ENCODE results near the gene TBC1D8. TPM values are rescaled to one million over a fixed set of nuclear protein-coding genes. Genes with fewer than 3 reads are reported as not detected.

TBC1D8 gene
- total RNA-seq, 1 donor = 13.4 TPM

- no peak for DNase-seq (ENCODE audit: low read depth)
- H3K4me3 ChIP-seq (ENCODE audit: low read depth, low read length) = no peak overlapping the region
- TF ChIP-seq CTCF (IDR thresholded peaks at IDR 0.05; ENCODE audit: insufficient read depth, low read depth, low read length) = no peak
These were observed 3.2 kb downstream of the TBC1D8 start for GRCh38 chr2:101147971-101148370.

DNA sequence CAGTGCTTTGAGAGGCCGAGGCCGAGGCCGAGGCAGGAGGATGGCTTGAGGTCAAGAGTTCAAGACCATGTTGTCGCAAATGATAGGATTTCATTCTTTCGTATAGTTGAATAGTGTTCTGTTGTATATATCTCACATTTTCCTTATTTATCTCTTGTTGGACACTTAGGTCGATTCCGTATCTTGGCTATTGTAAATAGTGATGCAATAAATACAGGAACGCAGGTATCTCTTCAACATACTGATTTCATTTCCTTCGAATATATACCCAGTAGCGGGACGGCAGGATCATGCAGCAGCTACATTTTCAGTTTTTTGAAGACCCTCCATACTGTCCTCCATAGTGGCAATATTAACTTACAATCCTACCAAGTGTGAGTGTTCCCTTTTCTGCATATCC is 4.1 kb downstream of the TBC1D8 start:
- H3K4me3 ChIP-seq (ENCODE audit: low read depth, low read length) = no peak overlapping the region
- TF ChIP-seq CTCF (IDR thresholded peaks at IDR 0.05; ENCODE audit: insufficient read depth, low read depth, low read length) = no peak
- no peak for DNase-seq (ENCODE audit: low read depth)

GRCh38 chr2:101146535-101146934 is 4.6 kb downstream of the TBC1D8 start:
- no peak for DNase-seq (ENCODE audit: low read depth)
- H3K4me3 ChIP-seq (ENCODE audit: low read depth, low read length) = no peak overlapping the region
- TF ChIP-seq CTCF (IDR thresholded peaks at IDR 0.05; ENCODE audit: insufficient read depth, low read depth, low read length) = no peak

- TF ChIP-seq CTCF (IDR thresholded peaks at IDR 0.05; ENCODE audit: insufficient read depth, low read depth, low read length) = no peak
- DNase-seq (ENCODE audit: low read depth) = no peak
These were observed 5.8 kb downstream of the TBC1D8 start for GRCh38 chr2:101145406-101145805.

DNA sequence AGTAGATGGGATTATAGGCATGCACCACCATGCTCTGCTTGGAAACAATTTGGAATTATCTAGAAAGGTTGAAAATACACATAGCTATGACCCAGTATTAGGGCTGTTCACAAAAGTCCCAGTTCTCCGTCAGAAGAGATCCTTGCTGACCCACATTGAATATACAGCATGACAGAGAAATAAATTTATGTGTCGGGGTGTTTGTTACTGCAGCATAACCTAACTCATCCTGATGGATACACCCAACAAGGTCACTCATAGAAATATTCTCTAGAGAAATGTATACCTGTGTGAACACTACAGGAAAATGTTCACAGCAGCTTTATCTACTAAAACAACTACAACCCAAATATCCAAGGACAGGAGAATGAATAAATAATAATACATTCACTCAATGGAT is 9.0 kb downstream of the TBC1D8 start:
- DNase-seq (ENCODE audit: low read depth) = no peak
- H3K4me3 ChIP-seq (ENCODE audit: low read depth, low read length) = no peak overlapping the region
- no peak for TF ChIP-seq CTCF (IDR thresholded peaks at IDR 0.05; ENCODE audit: insufficient read depth, low read depth, low read length)

More at GRCh38 chr2:101145406-101145805, 5.8 kb downstream of the TBC1D8 start:
- H3K4me3 ChIP-seq (ENCODE audit: low read depth, low read length) = no peak overlapping the region

DNA sequence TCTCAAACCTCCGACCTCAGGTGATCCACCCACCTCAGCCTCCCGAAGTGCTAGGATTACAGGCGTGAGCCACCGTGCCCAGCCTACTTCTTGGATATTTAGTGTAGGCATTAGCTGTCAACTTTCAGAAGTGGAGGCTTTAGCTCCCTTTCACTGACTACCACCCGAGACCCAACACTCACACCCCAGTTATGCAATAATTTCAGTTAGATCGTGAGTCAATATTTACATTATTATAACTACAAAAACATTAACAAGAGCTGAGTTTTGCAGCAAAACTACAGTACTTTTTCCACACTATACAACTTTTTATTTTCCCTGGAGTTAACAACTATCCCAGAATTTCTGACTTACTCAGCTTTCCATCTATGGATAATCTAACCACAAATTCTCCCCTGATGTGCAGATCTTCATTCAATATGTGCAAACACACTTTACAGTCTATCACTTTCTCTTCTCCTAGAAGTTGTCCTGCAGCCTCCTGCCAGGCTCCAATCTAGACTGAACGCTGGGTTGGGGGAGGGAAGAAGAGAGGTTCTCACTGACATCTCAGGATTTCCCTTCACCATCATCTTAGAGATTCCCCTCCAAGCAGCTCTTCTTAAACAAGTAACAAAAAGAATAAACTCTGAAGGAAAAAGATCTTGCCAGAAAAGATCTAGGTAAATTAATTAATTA is 10.1 kb downstream of the TBC1D8 start:
- peak; percentile 51 for DNase-seq (ENCODE audit: low read depth)
- no peak overlapping the region for H3K4me3 ChIP-seq (ENCODE audit: low read depth, low read length)
- no peak for TF ChIP-seq CTCF (IDR thresholded peaks at IDR 0.05; ENCODE audit: insufficient read depth, low read depth, low read length)

- no peak overlapping the region for H3K4me3 ChIP-seq (ENCODE audit: low read depth, low read length)
- no peak for TF ChIP-seq CTCF (IDR thresholded peaks at IDR 0.05; ENCODE audit: insufficient read depth, low read depth, low read length)
- no peak for DNase-seq (ENCODE audit: low read depth)
These were observed 10.9 kb downstream of the TBC1D8 start for GRCh38 chr2:101140237-101140636.
